Smooth muscle cell of bladder (primary cell): ENCODE data around the gene GADD45A. TPM values are rescaled to one million over a fixed set of nuclear protein-coding genes. Genes with fewer than 3 reads are reported as not detected.

ENCODE experiments used
- total RNA-seq: library from RNA; depleted of rRNA; stranded (reverse); fragments of >200 nt; gene quantifications from 2 replicates; pipeline ENCODE4 v1.2.3, GENCODE V29; 2014

Gene GADD45A, protein sequence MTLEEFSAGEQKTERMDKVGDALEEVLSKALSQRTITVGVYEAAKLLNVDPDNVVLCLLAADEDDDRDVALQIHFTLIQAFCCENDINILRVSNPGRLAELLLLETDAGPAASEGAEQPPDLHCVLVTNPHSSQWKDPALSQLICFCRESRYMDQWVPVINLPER
- total RNA-seq: 37.0 and 47.0 TPM in 2 replicates

DNA sequence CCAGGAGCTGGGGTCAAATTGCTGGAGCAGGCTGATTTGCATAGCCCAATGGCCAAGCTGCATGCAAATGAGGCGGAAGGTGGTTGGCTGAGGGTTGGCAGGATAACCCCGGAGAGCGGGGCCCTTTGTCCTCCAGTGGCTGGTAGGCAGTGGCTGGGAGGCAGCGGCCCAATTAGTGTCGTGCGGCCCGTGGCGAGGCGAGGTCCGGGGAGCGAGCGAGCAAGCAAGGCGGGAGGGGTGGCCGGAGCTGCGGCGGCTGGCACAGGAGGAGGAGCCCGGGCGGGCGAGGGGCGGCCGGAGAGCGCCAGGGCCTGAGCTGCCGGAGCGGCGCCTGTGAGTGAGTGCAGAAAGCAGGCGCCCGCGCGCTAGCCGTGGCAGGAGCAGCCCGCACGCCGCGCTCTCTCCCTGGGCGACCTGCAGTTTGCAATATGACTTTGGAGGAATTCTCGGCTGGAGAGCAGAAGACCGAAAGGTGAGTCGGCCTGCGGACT lies at the start of gene GADD45A:
TSS of gene GADD45A (plus strand) at position 135 of the 491 bp plus-strand sequence. CDS start at position 429, 294 bp downstream.

Other genes starting within 250 kb of the GADD45A start
- gene GNG12, start 148.3 kb downstream of the GADD45A start, total RNA-seq: 134 and 140 TPM in 2 replicates